Left renal pelvis (tissue), 4 donors: ENCODE results near the gene NAIF1. TPM values are rescaled to one million over a fixed set of nuclear protein-coding genes. Genes with fewer than 3 reads are reported as not detected.
"Not testable (repeated sequence)": the region's sequence is repeated elsewhere in the genome, so short reads cannot be mapped to it uniquely, and the experiment has no call there.

Source experiments
- DNase-seq, 4 donors: peaks; one replicate each; pipeline ENCODE4 v3.0.0-alpha.2; 2013; ENCODE audit warnings: low read depth in 4 of 4, low spot score in 3 of 4
- polyA plus RNA-seq, 4 donors: library from polyadenylated mRNA; unstranded; fragments of 120-200 nt; gene quantifications; one replicate each; pipeline ENCODE4 v1.2.1, GENCODE V29; 2013; ENCODE audit not compliant: insufficient read length in 4 of 4

Gene NAIF1
- polyA plus RNA-seq, 4 donors: 7.6 to 14.0 (median 11.0) TPM

DNA sequence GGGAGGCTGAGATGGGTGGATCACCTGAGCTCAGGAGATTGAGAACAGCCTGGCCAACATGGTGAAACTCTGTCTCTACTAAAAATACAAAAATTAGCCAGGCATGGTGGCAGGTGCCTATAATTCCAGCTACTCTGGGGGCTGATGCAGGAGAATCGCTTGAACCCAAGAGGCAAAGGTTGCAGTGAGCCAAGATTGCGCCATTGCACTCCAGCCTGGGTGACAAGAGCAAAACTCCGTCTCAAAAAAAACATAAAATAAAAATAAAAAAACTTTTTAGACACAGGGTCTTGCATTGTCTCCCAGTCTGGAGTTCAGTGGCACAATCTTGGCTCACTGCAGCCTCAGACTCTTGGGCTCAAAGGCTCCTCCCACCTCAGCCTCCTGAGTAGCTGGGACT, 30.6 kb downstream of the NAIF1 start:
- not testable (repeated sequence) for DNase-seq

DNA sequence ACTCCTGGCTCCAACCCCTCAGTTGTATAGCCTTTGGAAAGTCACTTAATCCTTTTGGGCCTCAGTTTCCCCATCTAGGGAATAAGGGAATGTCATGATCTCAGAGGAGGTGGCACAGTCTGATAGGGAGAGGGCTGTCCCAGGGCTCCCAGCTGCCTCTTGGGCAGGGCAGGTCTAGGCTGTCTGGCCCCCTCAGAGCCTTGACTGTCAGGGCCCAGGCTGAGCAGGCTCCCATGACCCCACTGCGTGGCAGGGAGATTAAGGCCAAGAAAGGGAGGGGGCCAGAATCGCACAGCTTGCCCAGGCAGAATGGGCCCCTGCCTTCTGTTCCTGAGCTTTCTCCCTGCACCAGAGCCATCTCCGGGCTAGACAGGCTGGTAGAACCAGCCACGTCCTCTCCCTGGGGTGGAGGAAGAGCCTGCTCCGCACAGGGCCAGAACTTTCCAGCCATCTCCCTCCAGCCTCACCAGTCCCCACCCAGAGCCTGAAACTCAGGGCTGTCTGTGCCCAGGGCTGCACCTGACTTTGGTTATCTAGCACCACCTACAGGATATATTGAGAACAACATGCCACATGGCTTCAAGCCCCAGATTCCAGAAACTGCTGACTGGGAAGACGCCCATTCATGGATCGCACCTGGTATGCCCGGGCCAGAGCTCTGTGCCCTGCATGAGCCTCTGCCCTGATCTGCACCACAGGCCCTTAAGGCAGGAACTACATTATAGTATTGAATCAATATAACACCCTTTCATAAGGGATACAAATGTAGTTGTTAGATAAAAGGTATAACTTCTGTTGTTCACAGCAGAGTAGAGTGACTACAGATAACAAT, 32.1 kb downstream of the NAIF1 start:
- no peak for DNase-seq

DNA sequence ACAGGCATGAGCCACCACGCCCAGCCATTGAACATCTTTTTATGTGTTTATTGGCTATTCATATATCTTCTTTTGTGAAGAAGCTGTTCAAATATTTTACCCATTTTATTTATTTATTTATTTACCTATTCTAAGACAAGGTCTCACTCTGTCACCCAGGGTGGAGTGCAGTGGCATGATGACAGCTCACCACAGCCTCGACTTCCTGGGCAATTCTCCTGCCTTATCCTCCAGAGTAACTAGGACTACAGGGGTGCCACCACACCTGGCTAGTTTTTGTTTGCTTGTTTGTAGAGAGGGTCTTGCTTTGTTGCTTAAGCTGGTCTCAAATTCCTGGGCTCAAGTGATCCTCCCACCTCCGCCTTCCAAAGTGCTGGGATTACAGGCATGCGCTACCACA, 33.5 kb downstream of the NAIF1 start:
- no peak for DNase-seq

DNA sequence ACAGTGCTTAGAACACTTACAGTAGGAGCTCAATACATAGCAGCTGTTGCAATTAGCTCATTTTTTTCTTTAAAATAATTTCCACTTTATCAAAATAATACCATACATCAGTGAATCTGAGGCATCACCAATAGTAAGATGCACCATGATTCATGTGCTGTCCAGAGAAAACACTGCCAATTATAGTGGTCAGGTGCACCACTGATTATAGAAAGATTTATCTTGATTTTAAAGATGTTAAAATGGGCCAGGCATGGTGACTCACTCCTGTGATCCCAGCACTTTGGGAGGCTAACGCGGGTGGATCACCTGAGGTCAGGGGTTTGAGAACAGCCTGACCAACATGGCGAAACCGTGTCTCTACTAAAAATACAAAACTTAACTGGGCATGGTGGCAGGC, 39.4 kb downstream of the NAIF1 start:
- no peak for DNase-seq

DNA sequence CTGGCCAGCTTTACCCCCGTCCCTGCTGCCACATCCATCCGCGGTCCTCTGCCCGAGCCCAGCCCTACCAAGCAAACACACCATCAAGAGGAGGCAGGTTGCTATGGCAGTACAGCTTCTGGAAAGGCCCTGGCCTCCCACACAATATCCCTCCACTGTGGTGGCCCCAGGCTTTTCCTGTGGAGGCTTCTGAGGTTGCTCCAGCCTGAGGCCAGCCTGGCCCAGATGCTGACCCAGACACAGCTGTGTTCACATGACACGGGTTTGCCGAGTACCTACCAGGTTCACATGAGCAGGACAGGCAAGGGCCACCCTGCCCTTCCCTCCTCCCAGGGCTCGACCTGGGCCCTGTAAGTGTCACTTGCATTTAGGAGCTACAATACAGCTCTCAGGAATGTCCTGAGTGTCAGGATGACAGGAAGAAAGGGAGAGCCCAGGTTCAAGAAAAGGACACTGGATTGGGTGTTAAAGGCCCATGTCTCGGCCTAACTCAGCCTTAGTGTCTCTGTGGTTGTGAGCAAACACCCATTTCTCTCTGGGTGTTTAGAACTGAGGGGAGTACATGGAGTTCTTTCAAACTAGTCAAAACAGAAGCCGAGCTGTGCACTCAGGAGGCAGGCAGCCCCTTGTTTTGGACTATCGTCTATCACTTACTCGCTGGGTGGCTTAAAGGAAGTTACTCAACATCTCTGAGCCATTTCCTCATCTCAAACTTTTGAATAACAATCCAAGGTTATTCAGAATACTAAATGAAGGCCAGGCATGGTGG, 40.2 kb downstream of the NAIF1 start:
- no peak for DNase-seq

DNA sequence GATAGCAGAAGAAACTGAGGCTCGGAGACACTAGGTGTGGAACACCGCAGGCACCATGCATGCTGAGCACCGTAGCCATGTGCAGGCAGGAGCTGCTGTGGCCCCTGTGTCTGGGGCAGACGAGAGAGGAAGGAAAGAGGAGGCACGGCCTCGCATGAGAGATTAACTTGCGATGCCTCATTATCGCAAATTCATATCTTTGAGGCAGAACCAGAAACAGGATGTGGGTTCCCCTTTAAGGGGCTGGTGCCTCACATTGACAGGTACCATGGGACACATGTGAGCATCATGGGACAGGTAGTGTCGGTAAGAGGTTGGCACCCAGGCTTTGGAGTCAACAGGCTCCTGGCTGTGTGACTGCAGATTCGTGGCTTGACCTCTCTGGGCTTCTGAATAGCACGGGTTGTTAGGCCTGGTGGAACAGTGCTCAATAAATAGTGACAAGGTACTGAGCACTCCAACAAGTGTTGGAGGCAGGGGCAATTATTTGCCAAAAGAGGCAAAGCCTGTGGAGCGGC, 40.8 kb downstream of the NAIF1 start:
- DNase-seq: no peak

DNA sequence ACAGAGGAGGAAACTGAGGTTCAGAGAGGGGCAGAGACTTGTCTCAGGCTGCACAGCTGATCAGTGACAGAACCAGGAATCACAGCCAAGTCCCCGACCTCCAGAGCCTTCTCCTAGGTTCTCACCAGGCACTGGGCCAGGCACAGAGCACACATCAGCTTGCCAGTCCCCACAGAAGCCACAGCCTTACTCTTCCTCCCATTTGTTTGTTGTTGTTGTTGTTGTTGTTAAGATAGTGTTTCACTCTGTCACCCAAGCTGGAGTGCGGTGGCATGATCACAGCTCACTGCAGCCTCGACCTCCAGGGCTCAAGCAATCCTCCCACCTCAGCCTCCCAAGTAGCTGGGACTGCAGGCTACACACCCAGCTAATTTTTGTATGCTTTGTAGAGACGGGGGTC, 41.4 kb downstream of the NAIF1 start:
- DNase-seq: no peak

DNA sequence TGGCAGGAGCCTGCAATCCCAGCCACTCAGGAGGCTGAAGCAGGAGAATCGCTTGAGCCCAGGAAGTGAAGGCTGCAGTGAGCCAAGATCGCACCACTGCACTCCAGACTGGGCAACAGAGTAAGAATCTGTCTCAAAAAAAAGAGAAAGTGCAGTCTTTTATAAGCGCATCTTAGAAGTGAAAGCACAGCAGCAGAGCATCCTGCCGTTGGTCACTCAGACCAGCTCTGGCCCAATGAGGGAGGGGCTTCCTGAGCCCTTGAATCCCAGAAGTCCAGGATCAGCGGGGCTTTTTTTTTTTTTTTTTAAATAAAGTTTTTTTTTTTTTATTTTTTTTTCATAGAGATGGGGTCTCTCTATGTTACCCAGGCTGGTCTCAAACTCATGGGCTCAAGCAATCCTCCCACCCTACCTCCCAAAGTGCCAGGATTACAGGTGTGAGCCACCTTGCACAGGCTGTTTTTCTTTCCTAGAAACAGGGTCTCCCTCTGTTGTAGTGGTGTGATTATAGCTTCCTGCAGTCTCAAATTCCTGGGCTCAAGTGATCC, 42.3 kb downstream of the NAIF1 start:
- DNase-seq: no peak

DNA sequence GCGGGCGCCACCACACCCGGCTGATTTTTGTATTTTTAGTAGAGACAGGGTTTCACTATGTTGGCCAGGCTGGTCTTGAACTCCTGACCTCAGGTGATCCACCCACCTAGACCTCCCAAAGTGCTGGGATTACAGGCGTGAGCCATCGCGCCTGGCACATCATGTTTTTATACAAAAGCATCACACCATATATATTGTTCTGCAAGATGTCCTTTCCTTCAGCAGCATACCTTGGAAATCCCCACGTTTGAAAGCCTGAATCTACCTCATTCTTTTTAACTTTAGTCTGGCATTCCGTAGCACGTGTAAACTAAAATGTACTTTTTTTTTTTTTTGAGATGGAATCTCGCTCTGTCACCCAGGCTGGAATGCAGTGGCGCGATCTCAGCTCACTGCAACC, 43.4 kb downstream of the NAIF1 start:
- DNase-seq: not testable (repeated sequence)

DNA sequence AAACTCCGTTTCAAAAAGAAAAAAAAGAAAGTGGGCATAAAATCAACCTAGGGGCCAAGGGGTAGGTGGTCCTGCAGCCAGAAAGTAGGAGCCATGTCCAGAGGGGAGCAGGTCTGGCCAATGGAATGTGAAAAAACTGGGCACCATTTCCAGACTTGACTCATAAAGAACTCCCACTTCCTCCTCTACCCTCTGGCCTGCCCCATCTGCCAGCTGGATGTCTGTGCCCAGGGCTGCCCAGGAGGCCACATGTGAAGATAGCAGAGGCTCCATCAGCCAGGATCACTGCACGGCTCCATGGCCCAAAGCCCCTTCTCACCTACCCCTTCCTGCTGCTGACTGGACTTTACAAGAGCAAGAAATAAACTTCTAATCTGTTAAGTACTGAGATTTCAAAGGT, 44.2 kb downstream of the NAIF1 start:
- no peak for DNase-seq

DNA sequence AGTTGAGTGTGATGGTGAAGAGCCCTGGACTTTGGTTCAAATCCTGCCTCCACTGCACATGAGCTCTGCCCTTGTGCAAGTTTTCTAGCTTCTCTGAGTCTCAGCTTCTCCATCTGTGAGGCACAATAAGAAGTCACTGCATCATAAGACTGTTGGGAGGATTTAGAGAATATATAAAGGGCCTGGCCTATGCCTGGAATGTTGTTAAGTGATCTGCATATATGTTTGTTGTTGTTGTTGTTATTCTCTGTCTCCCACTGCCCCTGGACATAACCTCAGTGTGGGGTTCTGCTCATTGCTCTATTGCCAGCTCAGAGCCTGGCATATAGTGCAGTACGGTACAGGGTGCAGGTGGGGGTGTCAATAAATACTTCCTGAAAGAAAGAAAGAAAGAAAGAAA, 46.0 kb downstream of the NAIF1 start:
- DNase-seq: no peak

DNA sequence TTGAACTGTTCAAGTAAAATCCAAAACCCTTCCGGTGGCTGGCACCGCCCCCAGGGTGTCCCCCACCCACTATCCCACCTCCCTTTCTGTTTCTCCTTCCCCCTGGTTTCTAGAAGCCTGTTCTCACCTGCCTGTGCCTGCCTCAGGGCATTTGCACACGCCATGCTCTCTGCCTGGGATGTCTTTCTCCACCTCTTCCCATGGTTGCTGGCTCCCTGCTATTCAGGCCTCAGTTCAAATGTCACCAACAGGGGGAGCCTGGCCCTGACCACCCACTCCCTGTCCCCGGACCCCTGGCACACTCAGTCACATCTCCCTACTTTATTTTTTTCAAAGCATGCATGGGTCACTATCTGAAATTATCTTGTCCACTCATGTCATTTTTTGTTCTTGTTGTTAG, 46.4 kb downstream of the NAIF1 start:
- DNase-seq: no peak

DNA sequence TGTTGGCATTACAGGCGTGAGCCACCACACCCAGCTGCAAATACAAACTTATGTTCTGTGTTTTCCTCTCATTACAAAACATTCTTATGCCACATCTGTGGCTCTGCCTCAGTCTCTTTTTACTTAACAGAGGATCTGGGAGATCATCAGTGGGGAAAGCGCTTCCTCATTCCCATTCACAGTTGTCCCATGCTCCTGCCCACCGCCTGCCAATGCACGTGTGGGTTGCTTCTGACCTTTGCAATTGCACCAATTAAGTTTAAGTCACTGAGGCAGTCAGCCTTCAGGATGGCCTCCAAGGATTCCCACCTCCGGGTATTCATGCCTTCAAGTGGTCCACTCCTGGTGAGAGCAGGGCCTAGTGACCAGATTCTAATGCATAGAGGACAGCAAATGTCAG, 51.4 kb downstream of the NAIF1 start:
- DNase-seq: no peak

Other genes starting within 250 kb of the NAIF1 start
- 10 to 100 TPM; 76.1 to 91.7 (median 83.2) TPM for gene ENG, start 212.7 kb downstream of the NAIF1 start, polyA plus RNA-seq
- gene AK1, start 189.6 kb downstream of the NAIF1 start, polyA plus RNA-seq: 10 to 100 TPM; 35.9 to 45.3 (median 43.0) TPM
- 10 to 100 TPM; 38.6 to 46.5 (median 43.3) TPM for gene ST6GALNAC6, start 167.7 kb downstream of the NAIF1 start, polyA plus RNA-seq
- 10 to 100 TPM; 10.4 to 17.5 (median 12.5) TPM for gene ST6GALNAC4, start 150.3 kb downstream of the NAIF1 start, polyA plus RNA-seq
- gene PIP5KL1, start 136.5 kb downstream of the NAIF1 start, polyA plus RNA-seq: 1 to 10 TPM in 3 of 4 donors, under 1 TPM in 1; 0.85 to 2.2 (median 1.9) TPM
- 10 to 100 TPM; 33.5 to 38.7 (median 36.4) TPM for gene DPM2, start 129.5 kb downstream of the NAIF1 start, polyA plus RNA-seq
- 10 to 100 TPM; 32.3 to 45.6 (median 36.8) TPM for gene EEIG1, start 86.3 kb downstream of the NAIF1 start, polyA plus RNA-seq
- gene SLC25A25, start 912 bp upstream of the NAIF1 start, polyA plus RNA-seq: 10 to 100 TPM; 12.5 to 17.2 (median 13.1) TPM
- gene PTGES2, start 60.4 kb upstream of the NAIF1 start, polyA plus RNA-seq: 10 to 100 TPM; 27.0 to 68.2 (median 42.8) TPM
- gene LCN2, start 82.1 kb upstream of the NAIF1 start, polyA plus RNA-seq: 1 to 10 TPM in 2 of 4 donors, under 1 TPM in 1, not detected in 1; 0.80 to 4.6 (median 1.3) TPM
- 10 to 100 TPM; 33.1 to 65.4 (median 38.4) TPM for gene BBLN, start 92.9 kb upstream of the NAIF1 start, polyA plus RNA-seq
- 100 to 1,000 TPM; 116 to 160 (median 124) TPM for gene CIZ1, start 124.3 kb upstream of the NAIF1 start, polyA plus RNA-seq
- 100 to 1,000 TPM in 2 of 4 donors, 10 to 100 TPM in 2; 47.8 to 204 (median 102) TPM for gene DNM1, start 136.1 kb upstream of the NAIF1 start, polyA plus RNA-seq
- 100 to 1,000 TPM in 2 of 4 donors, 10 to 100 TPM in 2; 71.5 to 126 (median 94.2) TPM for gene GOLGA2, start 208.7 kb upstream of the NAIF1 start, polyA plus RNA-seq
- 10 to 100 TPM; 24.7 to 35.7 (median 31.1) TPM for gene SWI5, start 209.0 kb upstream of the NAIF1 start, polyA plus RNA-seq